A549 (cell line): Measurements from ENCODE around the gene MAP3K2.

Source experiments
- CBX2 ChIP-seq: fragments of 200-600 bp; sonication (generic); IDR thresholded peaks from 2 replicates; pipeline ENCODE4 v1.6.1; 2016; ENCODE audit warnings: low read depth, mild to moderate bottlenecking, borderline replicate concordance
- CEBPB ChIP-seq, 2 experiments: fragments of >200 bp in 1 of 2; sonication (Bioruptor Twin) in 1 of 2; formaldehyde crosslinking in 1 of 2; IDR thresholded peaks; 2 replicates each; pipeline ENCODE4 v1.6.1; 2012 to 2016
- CHD2 ChIP-seq: fragments of 150-350 bp; IDR thresholded peaks from 2 replicates; pipeline ENCODE4 v1.6.1; 2014; ENCODE audit warnings: low read length; ENCODE audit not compliant: partially characterized antibody
- CTCF ChIP-seq: fragments of >200 bp; sonication (Bioruptor Twin); formaldehyde crosslinking; IDR thresholded peaks from 3 replicates; pipeline ENCODE4 v1.5.1; 2016
- EP300 ChIP-seq, 2 experiments: fragments of >200 bp; sonication (Bioruptor Twin); formaldehyde crosslinking; IDR thresholded peaks; 2 replicates in 1 of 2; 3 replicates in 1 of 2; pipeline ENCODE4 v1.6.1; 2016 to 2017
- FOSL2 ChIP-seq, 2 experiments: fragments of 450-650 bp in 1 of 2; fragments of >200 bp in 1 of 2; sonication (Bioruptor Twin) in 1 of 2; formaldehyde crosslinking; IDR thresholded peaks; 2 replicates each; pipeline versions ENCODE4 v1.5.0 to v1.6.1; 2016 to 2020; ENCODE audit warnings: mild to moderate bottlenecking in 1 of 2, moderate library complexity in 1 of 2
- JUNB ChIP-seq: fragments of >200 bp; sonication (Bioruptor Twin); formaldehyde crosslinking; IDR thresholded peaks from 2 replicates; pipeline ENCODE4 v1.6.1; 2016
- MAFK ChIP-seq: fragments of 450-650 bp; IDR thresholded peaks from 2 replicates; pipeline ENCODE4 v1.6.1; 2014; ENCODE audit not compliant: partially characterized antibody
- POLR2A ChIP-seq: IDR thresholded peaks from 2 replicates; pipeline ENCODE4 v1.6.1; 2012; ENCODE audit warnings: mild to moderate bottlenecking, low read length
- RAD21 ChIP-seq, 2 experiments: fragments of >200 bp in 1 of 2; sonication (Bioruptor Twin) in 1 of 2; formaldehyde crosslinking in 1 of 2; IDR thresholded peaks in 1 of 2; conservative IDR thresholded peaks in 1 of 2; 2 replicates in 1 of 2; 3 replicates in 1 of 2; pipeline ENCODE4 v1.6.1; 2012 to 2018; ENCODE audit warnings: inconsistent platforms in 1 of 2
- RNF2 ChIP-seq: fragments of 200-600 bp; sonication (generic); IDR thresholded peaks from 2 replicates; pipeline ENCODE4 v1.6.1; 2016; ENCODE audit warnings: low read depth, mild to moderate bottlenecking, antibody characterized with exemption, moderate library complexity, borderline replicate concordance
- TP53 ChIP-seq: fragments of 250-450 bp; sonication (Bioruptor Pico); IDR thresholded peaks from 2 replicates; pipeline ENCODE4 v1.5.0; 2021; ENCODE audit warnings: mild to moderate bottlenecking, moderate library complexity
- TF ChIP-seq, protein P1 (sequence below): fragments of 450-650 bp; IDR thresholded peaks from 2 replicates; pipeline ENCODE4 v1.6.1; 2014; ENCODE audit warnings: antibody characterized with exemption
- TF ChIP-seq, protein P2 (sequence below): fragments of 150-350 bp; IDR thresholded peaks from 2 replicates; pipeline ENCODE4 v1.6.1; 2014; ENCODE audit warnings: low read depth, mild to moderate bottlenecking, low read length

- TF ChIP-seq, protein P1, sequence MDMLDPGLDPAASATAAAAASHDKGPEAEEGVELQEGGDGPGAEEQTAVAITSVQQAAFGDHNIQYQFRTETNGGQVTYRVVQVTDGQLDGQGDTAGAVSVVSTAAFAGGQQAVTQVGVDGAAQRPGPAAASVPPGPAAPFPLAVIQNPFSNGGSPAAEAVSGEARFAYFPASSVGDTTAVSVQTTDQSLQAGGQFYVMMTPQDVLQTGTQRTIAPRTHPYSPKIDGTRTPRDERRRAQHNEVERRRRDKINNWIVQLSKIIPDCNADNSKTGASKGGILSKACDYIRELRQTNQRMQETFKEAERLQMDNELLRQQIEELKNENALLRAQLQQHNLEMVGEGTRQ = no peak
- TF ChIP-seq RNF2 = no peak
- TF ChIP-seq, protein P2, sequence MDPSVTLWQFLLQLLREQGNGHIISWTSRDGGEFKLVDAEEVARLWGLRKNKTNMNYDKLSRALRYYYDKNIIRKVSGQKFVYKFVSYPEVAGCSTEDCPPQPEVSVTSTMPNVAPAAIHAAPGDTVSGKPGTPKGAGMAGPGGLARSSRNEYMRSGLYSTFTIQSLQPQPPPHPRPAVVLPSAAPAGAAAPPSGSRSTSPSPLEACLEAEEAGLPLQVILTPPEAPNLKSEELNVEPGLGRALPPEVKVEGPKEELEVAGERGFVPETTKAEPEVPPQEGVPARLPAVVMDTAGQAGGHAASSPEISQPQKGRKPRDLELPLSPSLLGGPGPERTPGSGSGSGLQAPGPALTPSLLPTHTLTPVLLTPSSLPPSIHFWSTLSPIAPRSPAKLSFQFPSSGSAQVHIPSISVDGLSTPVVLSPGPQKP = no peak
- TF ChIP-seq CTCF = no peak
- TF ChIP-seq CBX2 = no peak
- no peak for TF ChIP-seq FOSL2 (IDR thresholded peaks at IDR 0.05)
- TF ChIP-seq FOSL2 (CRISPR knock-in tag; IDR thresholded peaks at IDR 0.05) = no peak
- no peak for TF ChIP-seq RAD21 (conservative IDR thresholded peaks at IDR 0.05 in 1 of 2, IDR thresholded peaks at IDR 0.05 in 1 of 2)
- no peak for TF ChIP-seq POLR2A
- TF ChIP-seq MAFK = no peak
- no peak for TF ChIP-seq EP300 (IDR thresholded peaks at IDR 0.05)
- TF ChIP-seq CHD2 = no peak
- TF ChIP-seq CEBPB (IDR thresholded peaks at IDR 0.05) = no peak
- no peak for TF ChIP-seq JUNB
- TF ChIP-seq TP53 = no peak
These were observed 7.9 kb downstream of the MAP3K2 start for GRCh38 chr2:127379712-127380355.
